Prostate gland (tissue), 2 donors: Measurements from ENCODE around the gene SSC5D. TPM values are rescaled to one million over a fixed set of nuclear protein-coding genes. Genes with fewer than 3 reads are reported as not detected.

Experiments
- DNase-seq: peaks from one replicate; pipeline ENCODE4 v3.0.0-alpha.2; 2019; ENCODE audit warnings: low spot score
- H3K27ac ChIP-seq, 2 donors: fragments of 200-600 bp; sonication (generic); 2 replicates each; pipeline ENCODE4 v1.5.1; 2017 to 2019
- H3K27me3 ChIP-seq: fragments of 200-600 bp; sonication (generic); replicated peaks from 2 replicates; pipeline ENCODE4 v1.5.1; 2019; ENCODE audit not compliant: insufficient read depth
- H3K36me3 ChIP-seq, 2 donors: fragments of 200-600 bp; sonication (generic); 1 replicate in 1 of 2; 2 replicates in 1 of 2; pipeline versions ENCODE4 v1.5.1 to v1.8.1; 2017 to 2019
- H3K4me1 ChIP-seq: fragments of 200-600 bp; sonication (generic); replicated peaks from 2 replicates; pipeline ENCODE4 v1.5.1; 2019
- H3K4me3 ChIP-seq, 2 donors: fragments of 200-600 bp; sonication (generic); 2 replicates each; pipeline ENCODE4 v1.5.1; 2017 to 2019
- H3K9me3 ChIP-seq: fragments of 200-600 bp; sonication (generic); 2 replicates; pipeline ENCODE4 v1.5.1; 2017
- POLR2A ChIP-seq: fragments of 450-650 bp; IDR thresholded peaks from one replicate; pipeline ENCODE4 v1.6.1; 2016; ENCODE audit warnings: antibody characterized with exemption, mild to moderate bottlenecking
- POLR2AphosphoS5 ChIP-seq: sonication (generic); formaldehyde crosslinking; IDR thresholded peaks from one replicate; pipeline ENCODE4 v1.6.1; 2017; ENCODE audit warnings: antibody characterized with exemption
- WGBS: methylation state at CpG from one replicate; pipeline ENCODE4 v1.1.5; 2018; 5-methylcytosine and 5-hydroxymethylcytosine counted together
- intact Hi-C: fragments of 100-400 bp; cut with DNase I; formaldehyde crosslinking; loops from one replicate; pipeline ENCODE4 v1.14.2; 2022
- total RNA-seq, 2 donors: library from RNA; depleted of rRNA; stranded (reverse); fragments of >200 nt; gene quantifications; one replicate each; pipeline ENCODE4 v1.1.0, GENCODE V29; 2016
- TF ChIP-seq, protein P1 (sequence below), 4 experiments: fragments of 200-600 bp in 2 of 4; fragments of 450-650 bp in 2 of 4; sonication (generic) in 2 of 4; IDR thresholded peaks; 1 replicate in 3 of 4; 2 replicates in 1 of 4; pipeline ENCODE4 v1.5.1; 2016 to 2019; ENCODE audit warnings: antibody characterized with exemption in 4 of 4, mild to moderate bottlenecking in 2 of 4, moderate library complexity in 2 of 4

Gene SSC5D
- total RNA-seq, 2 donors from 2014 or later = 5.6 to 8.6 TPM

GRCh38 chr19:55455576-55456235, 32.5 kb upstream of the SSC5D start:
- TF ChIP-seq, protein P1, sequence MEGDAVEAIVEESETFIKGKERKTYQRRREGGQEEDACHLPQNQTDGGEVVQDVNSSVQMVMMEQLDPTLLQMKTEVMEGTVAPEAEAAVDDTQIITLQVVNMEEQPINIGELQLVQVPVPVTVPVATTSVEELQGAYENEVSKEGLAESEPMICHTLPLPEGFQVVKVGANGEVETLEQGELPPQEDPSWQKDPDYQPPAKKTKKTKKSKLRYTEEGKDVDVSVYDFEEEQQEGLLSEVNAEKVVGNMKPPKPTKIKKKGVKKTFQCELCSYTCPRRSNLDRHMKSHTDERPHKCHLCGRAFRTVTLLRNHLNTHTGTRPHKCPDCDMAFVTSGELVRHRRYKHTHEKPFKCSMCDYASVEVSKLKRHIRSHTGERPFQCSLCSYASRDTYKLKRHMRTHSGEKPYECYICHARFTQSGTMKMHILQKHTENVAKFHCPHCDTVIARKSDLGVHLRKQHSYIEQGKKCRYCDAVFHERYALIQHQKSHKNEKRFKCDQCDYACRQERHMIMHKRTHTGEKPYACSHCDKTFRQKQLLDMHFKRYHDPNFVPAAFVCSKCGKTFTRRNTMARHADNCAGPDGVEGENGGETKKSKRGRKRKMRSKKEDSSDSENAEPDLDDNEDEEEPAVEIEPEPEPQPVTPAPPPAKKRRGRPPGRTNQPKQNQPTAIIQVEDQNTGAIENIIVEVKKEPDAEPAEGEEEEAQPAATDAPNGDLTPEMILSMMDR (IDR thresholded peaks at IDR 0.05) = no peak
- TF ChIP-seq POLR2A (no peak), POLR2AphosphoS5 (no peak)
- DNase-seq = no peak
- WGBS = 80% methylated on average over 9 of the region's 11 CpGs
- peaks cover 13% of the 10 kb centered on the region for H3K4me1 ChIP-seq
- peaks cover 9% of the 10 kb centered on the region for H3K27me3 ChIP-seq
- H3K27ac ChIP-seq = no peak overlapping the region
- no peaks in the 10 kb centered on the region for H3K36me3 ChIP-seq
- H3K4me3 ChIP-seq = no peak overlapping the region
- no peaks in the 10 kb centered on the region for H3K9me3 ChIP-seq
- intact Hi-C loops = no loop called here

DNA sequence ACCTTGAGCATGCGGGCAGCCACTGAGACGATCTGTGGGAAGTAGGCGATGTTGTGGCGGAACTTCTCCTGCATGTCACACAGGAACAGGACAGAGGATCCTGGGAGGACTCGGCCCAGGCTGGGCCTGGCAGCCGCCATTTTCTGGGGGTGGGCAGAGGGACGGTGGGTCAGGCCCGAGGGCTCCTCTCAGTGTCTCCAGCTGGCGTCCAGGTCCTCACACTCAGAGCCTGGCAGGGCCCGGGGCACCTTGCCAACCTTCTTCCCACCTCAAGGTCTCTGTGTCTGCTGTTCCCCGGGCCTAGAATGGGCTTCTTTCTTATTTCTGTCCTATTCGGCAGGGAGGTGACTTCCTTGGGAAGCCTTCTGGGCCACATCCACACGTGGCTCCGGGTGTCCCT, 31.9 kb upstream of the SSC5D start:
- TF ChIP-seq POLR2A = no peak
- TF ChIP-seq, protein P1 (IDR thresholded peaks at IDR 0.05) = no peak
- TF ChIP-seq POLR2AphosphoS5 = no peak
- Histone ChIP-seq H3K27ac (no peak overlapping the region), H3K4me3 (no peak overlapping the region), H3K4me1 (peaks cover 10% of the 10 kb centered on the region), H3K27me3 (peaks cover 9% of the 10 kb centered on the region), H3K36me3 (no peaks in the 10 kb centered on the region), H3K9me3 (no peaks in the 10 kb centered on the region)
- DNase-seq = no peak
- 94% methylated on average over 14 of the region's 14 CpGs for WGBS
- intact Hi-C loops = no loop called here

DNA sequence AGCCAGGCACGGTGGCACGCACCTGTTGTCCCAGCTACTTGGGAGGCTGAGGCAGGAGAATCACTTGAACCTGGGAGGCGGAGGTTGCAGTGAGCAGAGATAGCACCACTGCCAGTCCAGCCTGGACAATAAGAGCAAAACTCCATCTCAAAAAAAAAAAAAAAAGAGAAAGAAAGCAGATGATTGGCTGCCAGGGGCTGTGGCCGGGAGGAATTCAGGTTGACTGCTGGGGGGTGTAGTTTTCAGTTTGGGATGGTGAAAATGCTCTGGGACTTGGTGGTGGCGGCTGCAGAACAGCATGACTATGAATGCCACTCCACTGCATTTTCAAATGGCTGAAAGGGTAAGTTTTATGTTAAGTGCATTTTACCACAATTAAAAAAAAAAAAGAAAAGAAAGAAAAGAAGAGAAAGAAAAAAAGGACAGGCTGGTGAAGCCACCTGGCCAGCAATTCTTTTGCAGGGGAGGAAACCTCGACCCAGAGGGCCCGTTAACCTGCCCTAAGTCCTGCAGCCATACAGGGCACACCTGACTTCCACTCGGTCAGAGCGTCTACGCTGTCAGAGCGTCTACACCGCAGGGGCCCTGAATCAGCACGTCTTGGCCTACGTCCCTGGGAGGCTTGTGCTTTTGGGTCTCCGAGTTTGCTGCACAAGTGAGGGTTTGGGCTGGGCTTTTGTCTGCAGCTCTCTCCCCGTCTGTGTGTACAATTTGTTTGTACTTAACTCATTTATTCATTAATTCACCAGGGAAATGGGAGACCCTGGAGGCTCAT, 30.4 kb upstream of the SSC5D start:
- H3K4me3 ChIP-seq = no peak overlapping the region
- H3K4me1 ChIP-seq = no peaks in the 10 kb centered on the region
- 86% methylated on average over 16 of the region's 16 CpGs for WGBS
- TF ChIP-seq, protein P1 (IDR thresholded peaks at IDR 0.05) = no peak
- no peak for TF ChIP-seq POLR2AphosphoS5
- TF ChIP-seq POLR2A = no peak
- no peaks in the 10 kb centered on the region for H3K9me3 ChIP-seq
- H3K27me3 ChIP-seq = no peaks in the 10 kb centered on the region
- no peaks in the 10 kb centered on the region for H3K36me3 ChIP-seq
- intact Hi-C loops = no loop called here
- DNase-seq = no peak
- H3K27ac ChIP-seq = no peak overlapping the region

GRCh38 chr19:55459551-55459949, 28.7 kb upstream of the SSC5D start:
- Histone ChIP-seq H3K9me3 (no peaks in the 10 kb centered on the region), H3K27me3 (no peaks in the 10 kb centered on the region), H3K27ac (peak overlapping the region; percentile 86 to 88), H3K4me3 (no peak overlapping the region), H3K4me1 (no peaks in the 10 kb centered on the region), H3K36me3 (no peaks in the 10 kb centered on the region)
- TF ChIP-seq POLR2AphosphoS5 = no peak
- TF ChIP-seq, protein P1 (IDR thresholded peaks at IDR 0.05) = no peak
- DNase-seq = no peak
- WGBS = 56% methylated on average over 8 of the region's 8 CpGs
- intact Hi-C loops = no loop called here
